GM23248 (cell line): ENCODE data around the gene IFT80. TPM values are rescaled to one million over a fixed set of nuclear protein-coding genes. Genes with fewer than 3 reads are reported as not detected.
"Not testable (repeated sequence)": the region's sequence is repeated elsewhere in the genome, so short reads cannot be mapped to it uniquely, and the experiment has no call there.

Experiments
- DNase-seq: peaks from one replicate; pipeline ENCODE4 v3.0.0-alpha.2; 2015
- H2AFZ ChIP-seq: fragments of 200-600 bp; sonication (generic); 2 replicates; pipeline ENCODE4 v1.6.1; 2016; ENCODE audit warnings: antibody characterized with exemption
- H3F3A ChIP-seq: fragments of 200-600 bp; sonication (generic); 2 replicates; pipeline ENCODE4 v1.6.1; 2016; ENCODE audit warnings: mild to moderate bottlenecking, antibody characterized with exemption, mixed run types; ENCODE audit not compliant: insufficient read depth
- H3K27ac ChIP-seq: fragments of 200-600 bp; sonication (generic); 2 replicates; pipeline ENCODE4 v1.5.1; 2016; ENCODE audit warnings: mild to moderate bottlenecking
- H3K27me3 ChIP-seq: fragments of 200-600 bp; sonication (generic); replicated peaks from 2 replicates; pipeline ENCODE4 v1.6.1; 2016; ENCODE audit warnings: mild to moderate bottlenecking; ENCODE audit not compliant: insufficient read depth
- H3K36me3 ChIP-seq: fragments of 200-600 bp; sonication (generic); 2 replicates; pipeline ENCODE4 v1.6.1; 2016; ENCODE audit warnings: low read depth, mild to moderate bottlenecking
- H3K4me1 ChIP-seq: fragments of 200-600 bp; sonication (generic); 2 replicates; pipeline ENCODE4 v1.6.1; 2016; ENCODE audit warnings: mild to moderate bottlenecking; ENCODE audit not compliant: insufficient read depth
- H3K4me2 ChIP-seq: fragments of 200-600 bp; sonication (generic); one replicate; pipeline ENCODE4 v1.6.1; 2016; ENCODE audit warnings: mild to moderate bottlenecking; ENCODE audit not compliant: unreplicated experiment
- H3K4me3 ChIP-seq: fragments of 200-600 bp; sonication (generic); 2 replicates; pipeline ENCODE4 v1.5.1; 2016; ENCODE audit warnings: mild to moderate bottlenecking
- H3K79me2 ChIP-seq: fragments of 200-600 bp; sonication (generic); 2 replicates; pipeline ENCODE4 v1.6.1; 2016; ENCODE audit warnings: mild to moderate bottlenecking; ENCODE audit not compliant: insufficient read depth
- H3K9ac ChIP-seq: fragments of 200-600 bp; sonication (generic); 2 replicates; pipeline ENCODE4 v1.6.1; 2016; ENCODE audit warnings: mild to moderate bottlenecking
- H3K9me2 ChIP-seq: fragments of 200-600 bp; sonication (generic); 2 replicates; pipeline ENCODE4 v1.6.1; 2016; ENCODE audit warnings: mixed run types, mild to moderate bottlenecking, moderate library complexity; ENCODE audit not compliant: insufficient read depth
- H3K9me3 ChIP-seq: fragments of 200-600 bp; sonication (generic); one replicate; pipeline ENCODE4 v1.6.1; 2017; ENCODE audit warnings: low read depth
- H4K20me1 ChIP-seq: fragments of 200-600 bp; sonication (generic); 2 replicates; pipeline ENCODE4 v1.6.0; 2016; ENCODE audit not compliant: insufficient read depth
- EZH2 ChIP-seq: fragments of 200-600 bp; sonication (generic); IDR thresholded peaks from 2 replicates; pipeline ENCODE4 v1.6.1; 2018; ENCODE audit warnings: antibody characterized with exemption, mild to moderate bottlenecking; ENCODE audit not compliant: insufficient read depth, poor library complexity, severe bottlenecking
- EZH2phosphoT487 ChIP-seq: fragments of 200-600 bp; sonication (generic); IDR thresholded peaks from 2 replicates; pipeline ENCODE4 v1.6.1; 2018; ENCODE audit warnings: antibody characterized with exemption, moderate library complexity, mild to moderate bottlenecking, low read depth; ENCODE audit not compliant: insufficient read depth
- WGBS, 2 experiments: methylation state at CpG; one replicate each; pipeline ENCODE4 v1.1.6; 2015 to 2017; ENCODE audit warnings: low lambda C conversion rate in 2 of 2, low coverage in 1 of 2; ENCODE audit errors: missing lambda C conversion rate in 2 of 2; 5-methylcytosine and 5-hydroxymethylcytosine counted together
- in situ Hi-C: fragments of 300-500 bp; cut with MboI; formaldehyde crosslinking; loops from 2 replicates; pipeline ENCODE4 v1.15.0; 2020
- polyA plus RNA-seq: library from polyadenylated mRNA; unstranded; fragments of >200 nt; fragmentation: Nextera tagmentation; extraction: Ambion mirVana; gene quantifications from 2 replicates; pipeline ENCODE4 v1.2.1, GENCODE V29; 2016
- total RNA-seq: library from RNA; depleted of rRNA; stranded (reverse); fragments of >200 nt; shearing (Covaris generic); gene quantifications from 2 replicates; pipeline ENCODE4 v1.2.3, GENCODE V29; 2014

IFT80 gene
- total and polyA plus RNA-seq, 2 experiments from 2014 or later, result 19.8 to 48.4 TPM

GRCh38 chr3:160245261-160245800, 153.7 kb downstream of the IFT80 start:
- in situ Hi-C loops, result no loop called here
- H3K79me2 ChIP-seq, result no peaks in the 10 kb centered on the region
- peaks cover 3% of the 10 kb centered on the region; the same call in 1 of the 2 replicates for H3F3A ChIP-seq
- no peaks in the 10 kb centered on the region for H3K9me3 ChIP-seq
- no peak overlapping the region for H3K9ac ChIP-seq
- H3K4me2 ChIP-seq, result no peak overlapping the region
- H3K27ac ChIP-seq, result no peak overlapping the region
- no peak overlapping the region for H2AFZ ChIP-seq
- TF ChIP-seq EZH2 (no peak), EZH2phosphoT487 (no peak)
- no peak overlapping the region for H3K4me3 ChIP-seq
- H3K4me1 ChIP-seq, result no peaks in the 10 kb centered on the region
- H4K20me1 ChIP-seq, result no peaks in the 10 kb centered on the region
- H3K9me2 ChIP-seq, result no peaks in the 10 kb centered on the region
- no peaks in the 10 kb centered on the region for H3K27me3 ChIP-seq
- no peak for DNase-seq
- WGBS, 2 experiments, result 85 to 87% methylated on average over 9 of the region's 9 CpGs
- no peaks in the 10 kb centered on the region for H3K36me3 ChIP-seq

GRCh38 chr3:160240719-160241118, 158.3 kb downstream of the IFT80 start:
- in situ Hi-C loops, H4K20me1 ChIP-seq, H3F3A ChIP-seq, H3K4me1 ChIP-seq, H3K9ac ChIP-seq, H3K27ac ChIP-seq, H3K4me3 ChIP-seq, H3K79me2 ChIP-seq, H3K4me2 ChIP-seq, H3K9me3 ChIP-seq, DNase-seq, H3K36me3 ChIP-seq, H3K27me3 ChIP-seq, H2AFZ ChIP-seq, H3K9me2 ChIP-seq: not testable (repeated sequence)
- WGBS, 2 experiments, result 87% methylated on average over 6 of the region's 6 CpGs

- Histone ChIP-seq H3K4me3 (no peak overlapping the region), H3K79me2 (no peaks in the 10 kb centered on the region), H3K9ac (no peak overlapping the region), H3F3A (no peaks in the 10 kb centered on the region), H3K9me3 (no peaks in the 10 kb centered on the region), H3K9me2 (no peaks in the 10 kb centered on the region), H4K20me1 (no peaks in the 10 kb centered on the region), H3K27ac (no peak overlapping the region), H2AFZ (no peak overlapping the region), H3K4me2 (no peak overlapping the region), H3K27me3 (no peaks in the 10 kb centered on the region), H3K36me3 (no peaks in the 10 kb centered on the region), H3K4me1 (no peaks in the 10 kb centered on the region)
- in situ Hi-C loops, result no loop called here
- no peak for DNase-seq
- 58 to 63% methylated on average over 3 of the region's 3 CpGs for WGBS, 2 experiments
- TF ChIP-seq EZH2 (no peak), EZH2phosphoT487 (no peak)
Observed at GRCh38 chr3:160232014-160232413, 167.0 kb downstream of the IFT80 start.

GRCh38 chr3:160227419-160227818, 171.6 kb downstream of the IFT80 start:
- Histone ChIP-seq H2AFZ (no peak overlapping the region), H4K20me1 (no peaks in the 10 kb centered on the region), H3K4me2 (no peak overlapping the region), H3K4me1 (no peaks in the 10 kb centered on the region), H3F3A (no peaks in the 10 kb centered on the region), H3K9ac (no peak overlapping the region), H3K9me2 (no peaks in the 10 kb centered on the region), H3K9me3 (no peaks in the 10 kb centered on the region), H3K79me2 (no peaks in the 10 kb centered on the region), H3K4me3 (no peak overlapping the region), H3K27me3 (no peaks in the 10 kb centered on the region; the same call in 1 of the 2 replicates), H3K27ac (no peak overlapping the region), H3K36me3 (no peaks in the 10 kb centered on the region)
- TF ChIP-seq EZH2 (no peak), EZH2phosphoT487 (no peak)
- in situ Hi-C loops, result no loop called here
- 71 to 78% methylated on average over 3 of the region's 3 CpGs for WGBS, 2 experiments
- DNase-seq, result no peak
